Erythroblast (primary cell): ENCODE measurements around the gene TAF6L.

Source experiments
- GATA1 ChIP-seq: IDR thresholded peaks from 2 replicates; pipeline ENCODE4 v1.6.1; 2011; ENCODE audit warnings: low read depth, mild to moderate bottlenecking, control low read depth, low read length, moderate library complexity
- POLR2A ChIP-seq: IDR thresholded peaks from 2 replicates; pipeline ENCODE4 v1.6.1; 2011; ENCODE audit warnings: mild to moderate bottlenecking, low read length

GRCh38 chr11:62755086-62755615 is 16.0 kb upstream of the TAF6L start:
- no peak for TF ChIP-seq POLR2A
- TF ChIP-seq GATA1 = no peak
